HG03520 (cell line): ENCODE results near the gene MMP25.
"Not testable (repeated sequence)": the region's sequence is repeated elsewhere in the genome, so short reads cannot be mapped to it uniquely, and the experiment has no call there.

Experiments
- ATAC-seq: cut with Tn5 transposase; IDR thresholded peaks from one replicate; pipeline ENCODE4 v1.9.1; 2021; ENCODE audit warnings: mild to moderate bottlenecking, moderate library complexity; ENCODE audit not compliant: unreplicated experiment

Gene MMP25

GRCh38 chr16:3029491-3030221 lies 16.7 kb upstream of the MMP25 start:
- no peak for ATAC-seq

GRCh38 chr16:3030222-3031212 lies 15.8 kb upstream of the MMP25 start:
- no peak for ATAC-seq

GRCh38 chr16:3032624-3033023 lies 13.7 kb upstream of the MMP25 start:
- no peak for ATAC-seq

GRCh38 chr16:3035289-3035971 lies 10.9 kb upstream of the MMP25 start:
- ATAC-seq, result no peak

- no peak for ATAC-seq
Observed at GRCh38 chr16:3035972-3036725, 10.2 kb upstream of the MMP25 start.

- ATAC-seq, result no peak
Observed at GRCh38 chr16:3036726-3037315, 9.5 kb upstream of the MMP25 start, which contains the start of gene BICDL2. Gene BICDL2, minus strand, starts transcription at chr16:3036944. Its CDS starts 1,448 bp downstream, at chr16:3035496.

GRCh38 chr16:3038256-3038655 lies 8.1 kb upstream of the MMP25 start:
- no peak for ATAC-seq

GRCh38 chr16:3038896-3039295 lies 7.5 kb upstream of the MMP25 start:
- ATAC-seq, result no peak

GRCh38 chr16:3042376-3042775 lies 4.0 kb upstream of the MMP25 start:
- ATAC-seq, result no peak

GRCh38 chr16:3044708-3045107 lies 1.7 kb upstream of the MMP25 start:
- ATAC-seq, result no peak

GRCh38 chr16:3046641-3047386 lies 453 bp downstream of the MMP25 start:
- ATAC-seq, result no peak

- ATAC-seq, result no peak
Observed at GRCh38 chr16:3047387-3047720, 993 bp downstream of the MMP25 start.

- ATAC-seq, result no peak
Observed at GRCh38 chr16:3049921-3050481, 3.6 kb downstream of the MMP25 start.

- no peak for ATAC-seq
Observed at GRCh38 chr16:3050487-3050886, 4.1 kb downstream of the MMP25 start.

GRCh38 chr16:3051009-3051408 lies 4.6 kb downstream of the MMP25 start:
- no peak for ATAC-seq

- ATAC-seq, result no peak
Observed at GRCh38 chr16:3051494-3051893, 5.1 kb downstream of the MMP25 start.

- not testable (repeated sequence) for ATAC-seq
Observed at GRCh38 chr16:3052571-3053329, 6.4 kb downstream of the MMP25 start.

GRCh38 chr16:3053330-3053710 lies 7.0 kb downstream of the MMP25 start:
- ATAC-seq, result not testable (repeated sequence)
